Right atrium auricular region (tissue), 2 donors: Measurements from ENCODE around the gene MOCOS. TPM values are rescaled to one million over a fixed set of nuclear protein-coding genes. Genes with fewer than 3 reads are reported as not detected.

Source experiments
- DNase-seq: peaks from one replicate; pipeline ENCODE4 v3.0.0-alpha.2; 2019; ENCODE audit warnings: low spot score
- H3K27ac ChIP-seq, 2 donors: fragments of 200-600 bp; sonication (generic); 1 replicate in 1 of 2; 2 replicates in 1 of 2; pipeline ENCODE4 v1.5.1; 2016 to 2019
- H3K27me3 ChIP-seq, 2 donors: fragments of 200-600 bp; sonication (generic); one replicate each; pipeline versions ENCODE4 v1.5.1 to v1.6.0; 2017 to 2019
- H3K36me3 ChIP-seq: fragments of 200-600 bp; sonication (generic); one replicate; pipeline ENCODE4 v1.5.1; 2016
- H3K4me1 ChIP-seq, 2 donors: fragments of 200-600 bp; sonication (generic); one replicate each; pipeline versions ENCODE4 v1.5.1 to v1.6.0; 2017 to 2019
- H3K4me3 ChIP-seq, 2 donors: fragments of 200-600 bp; sonication (generic); 1 replicate in 1 of 2; 2 replicates in 1 of 2; pipeline ENCODE4 v1.5.1; 2017 to 2019; ENCODE audit warnings: mild to moderate bottlenecking in 1 of 2, moderate library complexity in 1 of 2
- H3K9me3 ChIP-seq, 2 donors: fragments of 200-600 bp; sonication (generic); one replicate each; pipeline ENCODE4 v1.5.1; 2019
- total RNA-seq, 2 donors: library from RNA; depleted of rRNA; stranded (reverse); fragments of >200 nt; gene quantifications; one replicate each; pipeline ENCODE4 v1.1.0, GENCODE V29; 2016
- TF ChIP-seq, protein P1 (sequence below), 2 donors: fragments of 200-600 bp; sonication (generic); IDR thresholded peaks; one replicate each; pipeline ENCODE4 v1.5.1; 2019; ENCODE audit warnings: antibody characterized with exemption in 2 of 2

Gene MOCOS
- total RNA-seq, 2 donors from 2014 or later = 0.11 to 0.51 TPM

DNA sequence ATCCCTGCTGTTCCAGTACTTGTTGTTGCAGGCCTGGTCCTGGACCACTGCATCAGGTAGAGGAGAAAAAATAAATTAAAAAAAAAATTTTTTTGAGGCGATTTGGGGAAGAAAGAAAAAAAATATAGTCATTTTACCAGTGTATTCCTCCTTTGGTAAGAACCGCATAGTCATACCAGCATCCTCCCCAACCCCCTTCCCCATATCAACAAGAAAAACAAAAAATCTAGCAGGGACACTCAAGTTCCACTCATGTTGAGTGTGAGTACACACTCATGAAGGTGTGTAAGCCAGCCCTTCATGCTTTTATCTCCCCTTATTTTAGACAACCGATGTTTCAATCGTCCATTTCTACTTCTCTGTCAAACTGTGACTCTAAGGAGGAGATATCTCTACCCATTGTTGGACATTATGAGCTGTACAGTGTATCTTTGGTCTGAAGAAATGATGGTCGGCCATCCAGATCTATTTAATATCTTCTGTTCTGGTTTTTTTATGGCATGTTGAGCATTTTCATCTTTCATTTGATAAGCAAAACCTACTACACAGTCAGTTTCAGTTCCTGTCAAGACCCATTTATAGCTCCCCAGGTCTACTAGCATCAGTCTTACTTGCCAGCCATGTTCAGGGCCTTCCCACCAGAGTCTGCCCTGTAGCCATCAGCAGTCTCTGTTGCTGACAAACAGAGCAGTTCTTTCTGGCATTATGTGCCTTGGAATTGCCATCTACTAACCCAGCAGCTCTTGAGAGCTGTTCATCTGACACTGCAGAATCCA lies 37.6 kb upstream of the MOCOS start:
- Histone ChIP-seq H3K9me3 (no peaks in the 10 kb centered on the region), H3K4me3 (no peak overlapping the region), H3K4me1 (no peaks in the 10 kb centered on the region), H3K36me3 (peaks cover 62% of the 10 kb centered on the region), H3K27me3 (no peaks in the 10 kb centered on the region), H3K27ac (no peak overlapping the region)
- DNase-seq = no peak
- TF ChIP-seq, protein P1, sequence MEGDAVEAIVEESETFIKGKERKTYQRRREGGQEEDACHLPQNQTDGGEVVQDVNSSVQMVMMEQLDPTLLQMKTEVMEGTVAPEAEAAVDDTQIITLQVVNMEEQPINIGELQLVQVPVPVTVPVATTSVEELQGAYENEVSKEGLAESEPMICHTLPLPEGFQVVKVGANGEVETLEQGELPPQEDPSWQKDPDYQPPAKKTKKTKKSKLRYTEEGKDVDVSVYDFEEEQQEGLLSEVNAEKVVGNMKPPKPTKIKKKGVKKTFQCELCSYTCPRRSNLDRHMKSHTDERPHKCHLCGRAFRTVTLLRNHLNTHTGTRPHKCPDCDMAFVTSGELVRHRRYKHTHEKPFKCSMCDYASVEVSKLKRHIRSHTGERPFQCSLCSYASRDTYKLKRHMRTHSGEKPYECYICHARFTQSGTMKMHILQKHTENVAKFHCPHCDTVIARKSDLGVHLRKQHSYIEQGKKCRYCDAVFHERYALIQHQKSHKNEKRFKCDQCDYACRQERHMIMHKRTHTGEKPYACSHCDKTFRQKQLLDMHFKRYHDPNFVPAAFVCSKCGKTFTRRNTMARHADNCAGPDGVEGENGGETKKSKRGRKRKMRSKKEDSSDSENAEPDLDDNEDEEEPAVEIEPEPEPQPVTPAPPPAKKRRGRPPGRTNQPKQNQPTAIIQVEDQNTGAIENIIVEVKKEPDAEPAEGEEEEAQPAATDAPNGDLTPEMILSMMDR (IDR thresholded peaks at IDR 0.05) = no peak

DNA sequence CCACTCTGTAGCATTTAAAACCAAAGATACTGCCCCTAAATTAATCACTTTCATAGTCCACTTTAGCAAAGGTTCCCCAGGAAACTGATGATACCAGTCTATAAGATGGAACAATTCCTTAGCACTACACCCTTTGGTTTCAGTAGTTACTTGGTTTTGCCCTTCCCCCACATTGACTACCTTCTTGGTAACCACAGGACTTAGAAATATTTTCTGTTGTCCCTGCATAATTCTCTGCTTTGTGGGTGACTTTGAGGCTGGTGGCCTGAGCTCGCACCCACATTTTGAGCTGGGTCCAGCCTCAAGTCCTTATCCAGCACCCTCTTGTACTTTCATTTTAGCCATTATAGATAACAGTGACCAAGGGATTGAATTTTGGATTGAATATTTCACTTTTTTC lies 34.5 kb upstream of the MOCOS start:
- Histone ChIP-seq H3K27me3 (no peaks in the 10 kb centered on the region), H3K4me1 (no peaks in the 10 kb centered on the region), H3K9me3 (no peaks in the 10 kb centered on the region), H3K27ac (no peak overlapping the region), H3K36me3 (peaks cover 53% of the 10 kb centered on the region), H3K4me3 (no peak overlapping the region)
- TF ChIP-seq, protein P1 (IDR thresholded peaks at IDR 0.05) = no peak
- DNase-seq = no peak

DNA sequence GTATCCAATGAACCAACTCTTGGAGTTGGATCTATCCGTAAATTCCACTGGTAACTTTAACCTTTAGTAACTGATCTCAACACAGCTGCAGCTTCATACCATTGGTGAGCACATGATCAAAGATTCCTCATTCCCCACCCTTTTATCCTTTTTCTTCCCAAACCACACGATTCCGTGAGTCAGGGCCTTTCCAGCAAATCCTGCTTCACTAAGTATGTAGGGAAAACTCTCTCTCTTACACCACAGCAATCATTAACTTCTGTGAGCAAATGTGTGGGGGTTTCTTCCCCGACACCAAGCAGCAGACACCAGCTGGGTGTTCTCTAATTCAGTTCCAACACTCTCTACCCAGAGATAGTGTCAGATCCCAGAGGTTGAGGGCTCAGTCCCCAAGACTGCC lies 34.1 kb upstream of the MOCOS start:
- TF ChIP-seq, protein P1 (IDR thresholded peaks at IDR 0.05) = no peak
- H3K4me1 ChIP-seq = no peaks in the 10 kb centered on the region
- H3K27me3 ChIP-seq = no peaks in the 10 kb centered on the region
- H3K4me3 ChIP-seq = no peak overlapping the region
- no peak overlapping the region for H3K27ac ChIP-seq
- no peaks in the 10 kb centered on the region for H3K9me3 ChIP-seq
- peaks cover 49% of the 10 kb centered on the region for H3K36me3 ChIP-seq
- DNase-seq = no peak

DNA sequence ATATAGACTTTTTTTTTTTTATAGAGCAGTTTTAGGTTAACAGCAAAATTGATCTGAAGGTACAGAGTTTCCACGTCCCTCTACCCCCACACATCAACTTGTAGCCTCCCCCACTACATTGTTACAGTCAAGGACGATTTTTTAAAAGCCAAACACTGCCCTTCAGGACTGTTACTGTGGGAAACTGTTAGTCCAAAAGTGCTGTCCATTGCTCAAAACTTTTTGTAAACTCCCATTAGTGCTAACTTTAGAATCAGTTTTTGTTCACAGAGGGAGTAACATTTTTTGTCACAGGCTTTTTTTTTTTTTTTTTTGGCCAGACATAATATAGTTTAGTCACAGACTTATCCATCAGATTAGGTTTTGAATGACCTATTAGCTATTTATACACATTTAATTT lies 33.5 kb upstream of the MOCOS start:
- no peak overlapping the region for H3K27ac ChIP-seq
- no peaks in the 10 kb centered on the region for H3K27me3 ChIP-seq
- H3K36me3 ChIP-seq = peaks cover 44% of the 10 kb centered on the region
- TF ChIP-seq, protein P1 (IDR thresholded peaks at IDR 0.05) = no peak
- H3K4me3 ChIP-seq = no peak overlapping the region
- H3K9me3 ChIP-seq = no peaks in the 10 kb centered on the region
- DNase-seq = no peak
- H3K4me1 ChIP-seq = no peaks in the 10 kb centered on the region

DNA sequence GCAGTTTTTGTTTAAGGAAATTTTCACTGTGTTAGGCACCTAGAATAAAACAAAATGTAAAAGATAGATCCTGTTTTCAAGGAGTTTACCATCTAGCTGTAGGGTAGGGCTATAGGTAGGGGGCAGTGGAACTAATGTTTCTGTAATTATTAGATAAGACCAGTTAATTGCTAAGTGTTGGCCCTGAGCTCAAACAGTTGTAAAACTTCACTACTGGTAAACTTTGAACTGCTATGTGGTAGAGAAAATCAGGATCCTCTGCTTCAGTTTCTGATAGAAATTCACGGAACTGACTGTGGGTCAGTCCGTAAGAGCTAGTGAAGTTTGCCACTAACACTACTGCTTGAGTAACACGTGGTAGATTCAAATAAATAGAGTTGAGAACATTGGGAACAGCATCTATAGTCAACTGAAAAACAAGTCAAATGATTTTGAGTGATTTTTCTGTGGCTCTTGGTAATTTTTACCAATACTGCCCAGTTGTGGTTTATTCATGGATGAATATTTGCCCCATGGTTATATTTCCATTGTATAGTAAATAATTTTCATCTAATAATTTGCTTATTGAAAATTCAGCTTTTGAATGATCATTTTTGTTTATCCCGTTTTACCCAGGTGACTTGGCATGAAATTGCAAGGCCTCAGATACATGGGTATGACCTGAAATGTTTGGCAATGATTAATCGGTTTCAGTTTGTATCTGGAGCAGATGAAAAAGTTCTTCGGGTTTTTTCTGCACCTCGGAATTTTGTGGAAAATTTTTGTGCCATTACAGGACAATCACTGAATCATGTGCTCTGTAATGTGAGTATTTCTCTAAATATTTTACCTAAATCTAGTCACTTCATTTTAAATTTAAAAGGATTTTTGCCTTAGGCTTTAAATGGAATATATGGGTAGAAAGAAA lies 31.2 kb upstream of the MOCOS start:
- Histone ChIP-seq H3K9me3 (no peaks in the 10 kb centered on the region), H3K27me3 (no peaks in the 10 kb centered on the region), H3K36me3 (peaks cover 57% of the 10 kb centered on the region), H3K4me3 (no peak overlapping the region), H3K27ac (no peak overlapping the region), H3K4me1 (no peaks in the 10 kb centered on the region)
- no peak for DNase-seq
- TF ChIP-seq, protein P1 (IDR thresholded peaks at IDR 0.05) = no peak
